Measurements from ENCODE around the gene MYO3B.

- TF ChIP-seq CTCF (conservative IDR thresholded peaks at IDR 0.05; ENCODE audit: low read depth, low read length) (no peak), EZH2 (IDR thresholded peaks at IDR 0.05; ENCODE audit: borderline replicate concordance, low read depth, low read length, poor library complexity, severe bottlenecking) (no peak)
Measured at GRCh38 chr2:170157025-170157684, 20.8 kb upstream of the MYO3B start.
